T-helper 1 cell treated with Interleukin-12 subunit alpha and Interleukin-12 subunit beta and Interleukin-4 antibody, amounts not matched to agents 30 μg/mL and 1 μg/mL, for 36 hours (primary cell): Measurements from ENCODE around the gene MAPKAPK3.
A peak's percentile ranks its signal among the peaks of the same experiment; 100 is the strongest.

Experiments
- H3K27ac Mint-ChIP-seq: one replicate; pipeline ENCODE4 v1.8.0; 2021; ENCODE audit warnings: mild to moderate bottlenecking, mixed read lengths
- H3K27me3 Mint-ChIP-seq: one replicate; pipeline ENCODE4 v1.8.0; 2021; ENCODE audit warnings: low read depth, mixed read lengths
- H3K36me3 Mint-ChIP-seq: one replicate; pipeline ENCODE4 v1.8.0; 2021; ENCODE audit warnings: low read depth, mixed read lengths
- H3K4me1 Mint-ChIP-seq: one replicate; pipeline ENCODE4 v1.8.0; 2021; ENCODE audit warnings: low read depth, mixed read lengths
- H3K4me3 Mint-ChIP-seq: one replicate; pipeline ENCODE4 v1.8.0; 2021; ENCODE audit warnings: mild to moderate bottlenecking, moderate library complexity, mixed read lengths
- H3K9me3 Mint-ChIP-seq: one replicate; pipeline ENCODE4 v1.8.0; 2021; ENCODE audit warnings: mixed read lengths

Gene MAPKAPK3

DNA sequence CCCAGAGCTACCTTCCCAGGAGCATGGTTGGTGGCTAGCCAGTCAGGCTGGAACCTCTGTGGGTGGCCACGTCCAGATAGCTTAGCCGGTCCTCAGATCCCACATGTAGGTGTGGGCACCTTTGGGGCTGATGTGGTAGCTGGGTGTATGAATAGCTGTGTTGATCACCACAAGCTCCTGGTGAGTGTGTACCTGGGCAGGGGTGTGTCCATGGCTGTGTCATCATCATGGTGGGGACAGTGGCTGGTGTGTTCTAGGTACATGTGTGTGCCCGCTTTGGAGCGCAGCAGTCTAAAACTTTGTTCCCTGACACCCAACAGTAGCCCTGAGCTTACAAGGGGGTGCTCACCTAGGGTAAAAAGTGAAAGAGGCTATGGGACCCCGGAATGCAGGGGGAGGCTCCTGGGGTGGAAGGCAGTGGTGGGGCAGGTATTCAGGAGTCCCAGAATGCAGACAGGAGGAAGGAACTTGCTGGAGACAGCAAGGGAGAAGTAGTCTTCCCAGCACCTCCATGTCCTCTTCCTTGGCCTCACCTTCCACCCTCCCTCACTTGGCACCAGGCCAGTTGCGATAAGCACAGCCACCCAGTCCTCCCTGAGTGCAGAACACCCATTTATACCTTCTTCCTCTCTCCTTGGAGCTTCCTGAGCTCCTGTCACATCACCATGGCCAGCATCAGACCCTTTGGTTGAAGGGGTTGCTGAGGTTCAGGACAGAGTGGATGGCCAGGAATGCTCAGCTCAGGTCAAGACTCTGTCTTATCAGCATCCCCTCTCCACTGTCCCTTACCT lies 6.6 kb upstream of the MAPKAPK3 start:
- peaks cover 77% of the 10 kb centered on the region for H3K36me3 Mint-ChIP-seq
- no peaks in the 10 kb centered on the region for H3K27me3 Mint-ChIP-seq
- peaks cover 41% of the 10 kb centered on the region for H3K4me1 Mint-ChIP-seq
- no peaks in the 10 kb centered on the region for H3K9me3 Mint-ChIP-seq
- H3K4me3 Mint-ChIP-seq: peak overlapping the region; percentile 98
- H3K27ac Mint-ChIP-seq: peak overlapping the region; percentile 99

DNA sequence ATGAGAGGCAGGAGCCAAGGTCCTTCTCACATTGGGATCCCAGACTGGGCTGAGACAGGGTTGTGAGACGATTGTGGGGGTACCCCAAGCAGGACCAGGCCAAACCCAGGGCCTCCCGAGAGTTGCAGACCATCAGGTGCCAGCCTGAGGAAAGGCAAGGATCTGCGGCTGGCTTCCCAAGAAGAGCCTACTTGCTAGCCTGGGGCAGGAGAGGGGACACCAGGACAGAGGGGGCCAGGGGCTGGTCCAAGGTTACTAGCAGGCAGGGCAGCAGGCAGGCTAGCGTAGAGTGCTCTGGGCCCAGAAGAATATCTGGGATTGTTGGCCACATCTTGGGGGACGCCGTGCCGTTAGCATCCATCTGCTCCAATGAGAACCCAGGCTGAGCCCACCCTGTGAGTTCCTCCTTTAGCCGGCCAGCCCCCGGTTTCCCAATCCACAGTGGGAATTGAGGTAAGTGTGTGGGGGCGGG lies 5.9 kb upstream of the MAPKAPK3 start:
- Mint-ChIP-seq H3K36me3 (peaks cover 74% of the 10 kb centered on the region), H3K27me3 (no peaks in the 10 kb centered on the region), H3K9me3 (no peaks in the 10 kb centered on the region), H3K4me1 (peaks cover 41% of the 10 kb centered on the region), H3K27ac (peak overlapping the region; percentile 99), H3K4me3 (peak overlapping the region; percentile 98)

DNA sequence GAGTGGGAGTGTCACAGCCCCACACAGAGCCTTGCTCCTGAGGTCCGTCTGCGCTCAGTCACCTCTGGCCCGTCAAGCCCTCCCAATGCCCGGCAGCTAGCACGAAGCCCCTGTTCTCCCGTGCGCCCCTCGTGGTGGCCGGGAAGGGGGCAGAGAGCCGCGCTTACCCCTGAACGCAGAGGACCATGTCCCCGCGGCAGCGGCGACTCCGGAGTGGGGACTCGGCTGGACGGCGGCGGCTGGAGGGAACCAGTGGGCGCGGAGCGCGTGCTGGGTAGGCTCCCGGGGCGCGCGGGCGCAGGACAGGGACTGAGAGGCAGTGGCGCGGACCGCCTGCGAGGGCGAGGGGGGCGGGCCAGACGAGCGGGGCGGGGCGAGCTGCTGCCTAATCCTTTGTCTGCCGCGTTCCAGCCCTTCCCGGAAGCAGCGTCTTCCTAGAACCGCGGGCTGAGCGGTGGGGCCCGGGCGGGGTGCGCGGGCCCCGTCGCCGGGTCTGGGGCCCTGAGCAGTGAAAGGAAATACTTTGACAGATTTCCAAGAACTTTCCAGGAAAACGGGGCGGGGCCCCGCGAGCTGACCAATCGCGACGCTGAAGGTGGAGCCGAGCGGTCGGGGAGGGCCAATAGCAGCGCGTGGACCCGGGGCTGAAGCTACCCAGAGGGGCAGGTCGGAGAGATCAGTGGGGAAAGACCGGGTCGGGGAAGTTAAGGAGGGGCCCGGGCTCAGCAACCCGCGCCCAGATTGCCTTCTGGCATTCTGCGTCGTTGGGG lies 5.3 kb upstream of the MAPKAPK3 start, which contains the start of gene CISH:
CISH (minus strand) TSS at position 311 of the 770 bp plus-strand sequence; CDS start at position 187, 124 bp downstream.
- peaks cover 68% of the 10 kb centered on the region for H3K36me3 Mint-ChIP-seq
- H3K4me1 Mint-ChIP-seq: peaks cover 42% of the 10 kb centered on the region
- peak within 1 kb of the TSS; percentile 99 for H3K27ac Mint-ChIP-seq
- no peaks in the 10 kb centered on the region for H3K27me3 Mint-ChIP-seq
- no peaks in the 10 kb centered on the region for H3K9me3 Mint-ChIP-seq
- peak within 1 kb of the TSS; percentile 98 for H3K4me3 Mint-ChIP-seq

DNA sequence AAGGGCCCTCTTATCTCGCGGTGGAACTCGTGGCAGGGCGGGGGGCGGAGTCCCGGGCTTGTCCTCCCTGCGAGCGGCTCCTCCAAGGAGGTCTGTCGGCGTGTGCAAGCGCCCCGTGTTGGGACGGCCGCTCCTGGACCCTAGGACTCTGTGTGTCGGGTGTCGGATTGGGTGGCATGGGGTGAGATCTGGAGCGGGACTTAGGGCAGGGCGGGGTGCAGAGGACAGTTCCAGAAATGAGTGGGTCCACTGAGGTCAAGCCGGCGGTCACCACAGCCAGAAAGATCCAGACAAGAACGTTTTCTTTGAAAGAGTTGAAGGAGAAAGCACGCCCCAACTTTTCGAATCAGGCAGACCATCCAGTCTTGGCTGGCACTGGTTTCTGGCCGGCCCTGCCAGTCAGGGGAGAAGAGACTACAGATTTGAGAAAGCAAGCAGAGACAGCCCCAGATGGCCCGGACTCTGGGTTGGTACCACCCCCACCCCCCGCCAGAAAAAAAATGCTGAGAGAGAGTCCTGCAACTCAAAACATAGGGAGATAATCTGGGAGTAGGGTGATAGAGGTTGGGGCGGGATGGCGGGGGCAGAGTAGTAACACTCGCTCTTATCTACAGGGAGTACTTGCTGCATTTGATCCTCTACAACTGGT lies 4.6 kb upstream of the MAPKAPK3 start:
- H3K27ac Mint-ChIP-seq: peak overlapping the region; percentile 97
- H3K9me3 Mint-ChIP-seq: no peaks in the 10 kb centered on the region
- H3K36me3 Mint-ChIP-seq: peaks cover 61% of the 10 kb centered on the region
- H3K4me1 Mint-ChIP-seq: peaks cover 40% of the 10 kb centered on the region
- H3K27me3 Mint-ChIP-seq: no peaks in the 10 kb centered on the region
- peak overlapping the region; percentile 98 for H3K4me3 Mint-ChIP-seq

DNA sequence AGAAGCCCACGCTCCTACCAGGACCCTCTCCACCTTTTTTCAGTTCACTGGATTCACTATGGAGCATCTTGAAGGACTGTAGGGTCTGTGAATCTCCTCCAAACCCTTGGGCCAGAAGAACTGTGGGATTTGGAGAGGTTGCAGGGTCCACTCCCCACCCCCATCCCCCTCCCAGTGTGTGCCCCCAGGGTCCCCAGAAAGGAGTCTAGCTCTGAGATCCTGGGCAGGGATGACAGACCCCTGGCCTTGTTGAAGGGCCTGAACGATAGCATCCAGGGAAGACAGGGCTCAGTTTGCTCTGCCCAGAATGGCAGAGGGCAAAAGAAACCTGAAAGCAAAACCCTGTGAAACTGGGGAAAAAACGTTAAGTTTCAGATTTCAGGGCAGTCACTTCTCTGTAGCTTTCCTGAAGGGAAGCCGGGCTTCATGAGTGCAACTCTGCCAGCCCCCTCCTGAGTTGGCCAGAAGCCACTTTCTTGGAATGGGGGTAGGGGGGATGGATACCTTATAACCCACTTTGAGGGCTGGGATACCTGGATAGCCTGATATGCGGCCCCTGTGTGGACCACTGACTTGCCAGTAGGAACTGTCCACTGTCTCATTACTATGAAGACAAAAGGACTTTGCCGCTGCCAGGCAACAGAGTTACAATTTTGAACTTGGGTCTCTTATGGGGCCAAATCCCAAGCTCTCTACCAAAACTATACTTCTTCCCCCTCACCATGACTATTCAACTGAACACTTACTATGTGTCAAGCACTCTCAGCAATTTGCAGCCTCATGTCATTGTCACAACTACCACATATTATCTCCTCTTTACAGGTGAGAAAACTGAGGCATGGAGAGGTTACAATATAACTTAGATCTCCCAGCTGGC lies 3.7 kb upstream of the MAPKAPK3 start:
- Mint-ChIP-seq H3K4me3 (peak overlapping the region; percentile 98), H3K27ac (peak overlapping the region; percentile 97), H3K36me3 (peaks cover 57% of the 10 kb centered on the region), H3K4me1 (peaks cover 40% of the 10 kb centered on the region), H3K27me3 (no peaks in the 10 kb centered on the region), H3K9me3 (no peaks in the 10 kb centered on the region)

DNA sequence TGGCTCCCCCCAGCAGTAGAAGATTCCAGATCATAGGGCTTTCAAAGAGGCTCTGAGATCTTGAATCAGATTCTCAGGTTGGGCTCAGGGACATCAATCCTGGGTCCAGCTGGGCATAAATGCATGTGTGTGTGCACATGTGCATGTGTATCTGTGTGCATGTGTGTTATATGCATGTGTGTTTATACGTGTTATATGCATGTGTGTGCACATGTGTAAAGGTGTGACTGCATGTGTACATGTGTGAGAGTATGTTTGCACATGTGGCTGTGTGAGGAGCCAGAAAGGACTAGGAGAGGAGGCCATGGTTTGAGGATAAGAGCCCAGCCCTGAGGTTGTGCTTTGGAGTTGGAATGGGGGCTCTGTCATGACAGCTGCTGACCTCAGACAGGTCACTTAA lies 1.8 kb upstream of the MAPKAPK3 start:
- Mint-ChIP-seq H3K9me3 (no peaks in the 10 kb centered on the region), H3K27me3 (no peaks in the 10 kb centered on the region), H3K4me1 (peaks cover 54% of the 10 kb centered on the region), H3K27ac (no peak overlapping the region), H3K4me3 (peak overlapping the region; percentile 87), H3K36me3 (peaks cover 47% of the 10 kb centered on the region)

DNA sequence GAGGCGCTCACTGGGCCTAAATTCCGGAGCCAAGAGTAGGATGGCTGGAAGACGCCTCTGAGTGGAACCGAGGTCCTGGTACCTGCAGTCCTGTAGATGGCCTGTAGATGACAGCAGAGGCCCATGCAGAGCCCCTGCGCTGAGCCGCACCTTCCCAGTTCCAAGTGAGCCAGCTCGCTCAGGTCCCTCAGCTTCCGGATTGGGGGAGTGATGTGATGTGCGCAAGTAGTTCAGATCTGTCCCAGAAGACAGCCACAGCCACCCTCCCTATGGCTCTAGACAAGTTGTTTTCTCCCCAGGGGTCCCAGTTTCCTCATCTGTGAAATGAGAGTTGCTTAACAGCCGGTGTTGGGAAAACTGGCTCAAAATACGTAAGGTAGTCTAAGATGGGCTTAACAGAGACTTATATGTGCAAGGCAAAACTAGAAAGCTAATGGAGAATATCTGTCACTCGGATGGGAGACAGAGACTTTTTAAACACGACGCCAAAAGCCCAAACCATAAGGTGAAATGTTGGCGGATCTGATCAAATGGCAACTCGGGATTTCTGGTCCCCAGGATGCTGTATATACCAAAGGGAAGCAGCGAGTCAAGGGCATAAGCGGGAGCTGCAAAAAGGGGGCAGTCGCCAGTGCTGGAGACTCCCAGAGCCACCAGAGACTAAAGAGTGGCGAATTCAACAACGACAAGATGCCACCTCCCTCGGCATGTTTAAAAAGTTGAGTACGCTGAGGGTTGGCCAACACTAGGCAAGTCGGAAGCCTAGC lies 765 bp upstream of the MAPKAPK3 start:
- Mint-ChIP-seq H3K27me3 (no peaks in the 10 kb centered on the region), H3K27ac (peak overlapping the region; percentile 87), H3K9me3 (no peaks in the 10 kb centered on the region), H3K4me3 (peak overlapping the region; percentile 87), H3K36me3 (peaks cover 47% of the 10 kb centered on the region), H3K4me1 (peaks cover 64% of the 10 kb centered on the region)

DNA sequence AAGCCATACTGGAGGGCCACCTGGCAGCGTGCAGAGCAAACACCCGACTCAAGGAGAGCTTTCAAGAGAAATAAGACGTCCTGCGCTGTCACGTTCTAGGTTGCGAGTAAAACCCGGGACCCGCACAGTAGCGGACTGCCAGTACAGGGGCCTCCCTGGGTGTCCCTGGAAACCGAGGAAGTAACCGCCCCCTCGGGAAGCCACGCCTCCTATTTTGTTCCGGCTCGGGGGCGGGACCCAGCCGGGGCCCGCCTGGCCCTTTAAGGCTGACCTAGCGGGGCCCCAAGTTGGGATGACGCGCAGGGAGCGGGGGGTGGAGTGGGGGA lies 218 bp upstream of the MAPKAPK3 start:
- Mint-ChIP-seq H3K27ac (peak overlapping the region; percentile 87), H3K4me3 (peak overlapping the region; percentile 87), H3K4me1 (peaks cover 65% of the 10 kb centered on the region), H3K9me3 (no peaks in the 10 kb centered on the region), H3K36me3 (peaks cover 43% of the 10 kb centered on the region), H3K27me3 (no peaks in the 10 kb centered on the region)

DNA sequence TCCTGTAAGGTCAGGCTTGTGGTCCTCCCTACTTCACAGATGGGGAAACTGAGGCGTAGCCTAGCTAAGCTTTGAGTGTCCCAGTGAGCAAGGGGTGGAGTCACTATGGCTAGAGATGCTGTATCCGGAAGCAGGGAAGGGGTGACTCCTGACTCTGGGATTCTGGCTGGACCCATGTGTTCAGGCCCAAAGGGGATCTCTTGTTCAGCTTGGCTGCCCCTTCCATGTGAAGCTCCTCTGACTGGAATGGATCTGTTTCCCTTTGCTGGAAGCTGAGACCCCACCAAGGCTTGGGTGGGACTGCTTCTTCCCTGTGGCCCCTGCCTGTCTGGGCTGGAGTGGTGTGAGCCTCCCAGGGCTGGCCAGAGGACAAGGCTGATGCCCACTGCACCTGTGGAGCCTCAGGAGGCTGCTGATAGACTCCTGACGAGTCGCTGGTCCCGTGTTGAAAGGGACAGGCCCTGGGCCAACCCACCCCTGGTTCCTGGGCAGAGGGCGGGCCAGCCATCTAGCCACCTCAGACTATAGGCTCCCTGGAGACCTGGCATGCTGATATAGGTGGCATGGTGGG lies 1.0 kb downstream of the MAPKAPK3 start:
- Mint-ChIP-seq H3K27me3 (no peaks in the 10 kb centered on the region), H3K4me1 (peaks cover 69% of the 10 kb centered on the region), H3K27ac (peak overlapping the region; percentile 86), H3K4me3 (peak overlapping the region; percentile 94), H3K36me3 (peaks cover 42% of the 10 kb centered on the region), H3K9me3 (no peaks in the 10 kb centered on the region)

DNA sequence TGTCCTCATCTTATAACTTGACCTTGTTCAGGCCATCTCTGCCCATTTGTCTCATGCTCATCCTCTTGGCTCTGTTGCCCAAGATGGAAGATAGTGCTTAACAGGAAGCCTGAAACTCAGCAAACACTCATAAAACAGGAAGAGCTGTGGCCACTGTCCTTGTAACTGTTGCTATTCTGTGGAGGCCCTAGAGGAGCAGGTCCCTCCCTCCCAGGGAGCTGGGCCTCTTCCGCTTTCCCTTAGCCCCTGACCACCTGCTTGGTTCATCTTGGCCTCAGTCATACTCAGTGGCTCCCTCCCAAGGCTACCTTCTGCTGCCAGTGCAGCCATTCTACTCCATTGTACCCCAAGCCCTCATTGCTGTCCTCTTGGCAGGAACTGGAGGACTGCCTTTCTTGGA lies 3.5 kb downstream of the MAPKAPK3 start:
- no peaks in the 10 kb centered on the region for H3K9me3 Mint-ChIP-seq
- H3K4me1 Mint-ChIP-seq: peaks cover 73% of the 10 kb centered on the region
- peak overlapping the region; percentile 94 for H3K4me3 Mint-ChIP-seq
- H3K36me3 Mint-ChIP-seq: peaks cover 55% of the 10 kb centered on the region
- H3K27me3 Mint-ChIP-seq: no peaks in the 10 kb centered on the region
- H3K27ac Mint-ChIP-seq: peak overlapping the region; percentile 94

DNA sequence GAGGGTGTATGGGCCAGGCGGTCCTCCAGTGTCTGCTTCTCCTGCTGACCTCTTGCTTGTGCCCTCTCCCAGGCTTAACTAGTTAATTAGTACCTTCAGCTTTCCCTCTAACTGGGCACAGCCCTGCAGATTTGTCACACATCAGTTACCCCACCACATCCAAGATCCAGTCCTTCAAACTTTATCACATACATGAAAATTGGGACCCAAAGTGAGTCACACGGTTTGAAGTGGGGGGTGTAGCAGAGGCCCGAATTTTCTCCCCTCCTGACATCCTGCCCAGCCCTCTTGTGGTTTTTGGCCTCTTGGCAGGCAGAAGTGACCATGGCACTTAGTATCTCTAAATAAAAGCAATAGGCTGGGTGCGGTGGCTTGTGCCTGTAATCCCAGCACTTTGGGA lies 3.9 kb downstream of the MAPKAPK3 start:
- Mint-ChIP-seq H3K4me3 (peak overlapping the region; percentile 94), H3K36me3 (peaks cover 56% of the 10 kb centered on the region), H3K4me1 (peaks cover 71% of the 10 kb centered on the region), H3K9me3 (no peaks in the 10 kb centered on the region), H3K27ac (peak overlapping the region; percentile 94), H3K27me3 (no peaks in the 10 kb centered on the region)

DNA sequence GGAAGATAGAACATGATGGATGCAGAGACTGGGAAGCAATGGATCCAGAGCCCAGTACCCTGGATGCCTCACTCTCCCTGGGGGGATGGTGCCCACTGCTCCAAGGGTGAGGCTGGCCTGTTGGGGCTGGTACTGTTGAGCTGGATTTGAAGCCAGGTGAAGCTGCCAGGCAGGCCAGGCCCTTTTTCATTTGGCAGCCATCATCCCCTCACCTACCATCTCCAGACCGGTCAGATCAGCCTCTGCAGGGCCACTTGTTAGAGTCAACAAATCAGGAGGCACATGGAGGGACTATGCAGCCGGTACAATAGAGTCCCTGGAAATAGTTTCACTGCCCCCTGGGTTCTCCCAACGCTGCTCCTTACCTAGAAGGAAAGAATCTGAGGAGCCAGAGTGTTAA lies 5.9 kb downstream of the MAPKAPK3 start:
- Mint-ChIP-seq H3K27ac (peak overlapping the region; percentile 85), H3K27me3 (no peaks in the 10 kb centered on the region), H3K4me1 (peaks cover 77% of the 10 kb centered on the region), H3K4me3 (no peak overlapping the region), H3K36me3 (peaks cover 58% of the 10 kb centered on the region), H3K9me3 (no peaks in the 10 kb centered on the region)

DNA sequence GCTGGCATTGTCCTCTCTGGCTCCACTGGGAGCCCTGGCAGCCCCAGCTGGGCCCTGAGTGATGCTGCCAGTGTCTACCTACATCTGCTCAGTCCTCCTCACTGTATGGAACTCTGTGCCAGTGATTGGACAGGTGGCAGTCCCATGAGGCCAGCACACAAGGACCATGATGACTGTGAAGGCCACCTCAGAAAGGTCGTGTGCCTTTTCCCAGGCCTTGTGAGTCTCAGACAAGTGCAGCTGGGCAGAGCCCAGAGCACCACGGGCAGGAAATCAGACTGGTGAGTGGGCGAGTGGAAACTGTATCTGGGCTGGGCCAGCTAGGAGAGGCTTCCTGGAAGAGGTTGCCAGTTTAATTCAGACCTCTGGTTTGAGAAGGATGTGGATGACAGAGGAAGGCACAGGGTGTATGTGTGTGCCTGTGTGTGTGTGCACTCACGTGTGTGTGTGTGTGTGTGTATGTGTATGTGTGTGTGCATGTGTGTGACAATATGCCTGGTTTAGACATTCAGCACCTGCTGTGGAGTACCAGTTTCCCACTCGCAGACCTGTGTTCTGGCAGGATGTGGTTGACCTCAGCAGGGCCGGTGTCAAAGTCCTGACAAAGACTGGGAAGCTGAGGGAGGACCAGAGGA lies 7.0 kb downstream of the MAPKAPK3 start:
- Mint-ChIP-seq H3K36me3 (peaks cover 52% of the 10 kb centered on the region), H3K4me3 (peak overlapping the region; percentile 67), H3K4me1 (peaks cover 75% of the 10 kb centered on the region), H3K27ac (peak overlapping the region; percentile 85), H3K9me3 (no peaks in the 10 kb centered on the region), H3K27me3 (no peaks in the 10 kb centered on the region)
